ENCODE results near the gene GFRA1. TPM values are rescaled to one million over a fixed set of nuclear protein-coding genes. Genes with fewer than 3 reads are reported as not detected.

The GFRA1 gene
- total RNA-seq, 1 experiment from 2014 or later, result 10.5 TPM

DNA sequence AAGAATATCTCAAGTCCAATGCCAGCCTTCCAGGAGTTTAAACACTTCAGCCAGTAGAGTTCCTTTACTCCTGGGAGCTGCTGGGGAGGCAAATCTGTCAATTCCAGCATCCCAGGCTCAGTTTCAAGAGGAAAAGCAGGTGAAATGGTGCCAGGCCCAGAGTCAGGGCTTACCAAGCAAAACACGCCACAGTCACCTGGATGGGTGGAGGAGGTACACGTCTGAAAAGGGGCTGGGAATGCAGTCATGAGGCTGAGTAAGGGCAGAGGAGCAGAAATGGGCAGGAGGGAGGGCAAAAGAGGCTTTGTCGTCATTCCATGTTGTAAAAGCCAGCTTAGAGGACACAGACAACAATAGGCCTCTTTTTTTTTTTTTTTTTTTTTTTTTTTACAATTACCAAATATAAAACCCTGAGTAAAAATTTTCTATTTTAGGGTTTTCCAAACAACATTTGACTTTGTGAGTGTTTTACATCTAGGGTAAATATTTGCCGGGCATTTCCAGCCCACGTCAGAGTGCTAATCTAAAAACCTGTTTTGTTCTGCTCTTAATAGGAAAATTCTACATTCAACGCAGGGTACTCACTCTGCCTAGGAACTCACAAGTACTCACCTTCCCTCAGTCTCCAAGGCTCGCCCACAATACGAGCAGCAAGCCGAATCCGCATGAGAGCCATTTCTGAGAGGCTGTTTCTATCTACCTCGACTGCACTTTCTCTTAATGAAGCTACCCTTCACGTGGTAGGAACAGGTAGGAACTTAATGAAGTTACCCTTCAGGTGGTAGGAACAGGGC is 21.2 kb downstream of the GFRA1 start:
- DNase-seq (ENCODE audit: low read depth), result no peak
- in situ Hi-C loops (cut with HindIII; ENCODE audit: low pct_unique_long_range_greater_than_20kb, low sequenced_read_pairs), result no loop called here

DNA sequence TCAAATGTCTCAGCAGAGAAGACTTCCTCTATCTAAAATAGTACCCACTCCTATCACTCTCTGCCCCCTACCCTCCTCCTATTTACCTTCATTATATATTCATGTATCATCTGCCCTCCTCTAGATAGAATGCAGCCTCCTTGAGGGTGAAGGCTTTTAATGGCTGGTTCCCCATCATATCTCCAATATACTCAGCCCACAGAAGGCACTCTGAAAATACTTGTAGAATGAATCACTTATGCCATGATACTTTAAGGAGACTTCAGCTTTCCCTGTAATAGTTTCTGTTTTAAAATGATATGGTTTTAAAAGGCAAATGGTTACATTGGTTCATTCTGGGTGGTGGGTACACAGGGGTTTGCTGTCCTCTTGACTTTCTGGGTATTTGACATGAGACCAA is 25.3 kb downstream of the GFRA1 start:
- in situ Hi-C loops (cut with HindIII; ENCODE audit: low pct_unique_long_range_greater_than_20kb, low sequenced_read_pairs), result no loop called here
- no peak for DNase-seq (ENCODE audit: low read depth)

DNA sequence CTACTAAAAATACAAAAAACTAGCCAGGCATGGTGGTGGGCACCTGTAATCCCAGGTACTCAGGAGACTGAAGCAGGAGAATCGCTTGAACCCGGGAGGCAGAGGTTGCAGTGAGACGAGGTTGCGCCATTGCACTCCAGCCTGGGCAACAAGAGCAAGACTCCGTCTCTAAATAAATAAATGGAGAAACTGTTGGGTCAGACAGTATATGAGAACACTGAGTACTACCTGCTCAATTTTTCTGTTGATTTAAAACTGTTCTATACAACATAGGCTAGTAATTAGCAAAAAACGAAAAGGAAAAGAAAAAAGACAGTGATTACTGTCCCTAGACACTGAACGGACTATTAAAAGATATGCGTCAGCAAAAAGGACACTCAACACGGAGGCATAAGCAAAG is 26.7 kb downstream of the GFRA1 start:
- DNase-seq (ENCODE audit: low read depth), result no peak
- in situ Hi-C loops (cut with HindIII; ENCODE audit: low pct_unique_long_range_greater_than_20kb, low sequenced_read_pairs), result no loop called here

DNA sequence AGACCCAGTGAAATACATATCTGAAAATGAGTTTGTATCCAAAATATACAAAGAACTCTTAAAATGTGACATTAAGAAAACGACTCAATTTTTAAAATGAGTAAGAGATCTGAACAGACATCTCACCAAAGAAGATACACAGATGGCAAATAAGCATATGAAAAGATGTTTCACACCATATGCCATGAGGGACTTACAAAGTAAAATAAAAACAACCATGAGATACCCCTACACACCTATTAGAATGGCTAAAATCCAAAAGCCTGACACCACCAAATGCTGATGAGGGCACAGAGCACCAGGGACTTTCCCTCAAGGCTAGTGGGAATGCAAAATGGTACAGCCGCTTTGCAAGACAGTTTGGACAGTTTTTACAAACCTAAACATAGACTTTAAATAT is 27.9 kb downstream of the GFRA1 start:
- DNase-seq (ENCODE audit: low read depth), result no peak
- in situ Hi-C loops (cut with HindIII; ENCODE audit: low pct_unique_long_range_greater_than_20kb, low sequenced_read_pairs), result no loop called here

- in situ Hi-C loops (cut with HindIII; ENCODE audit: low pct_unique_long_range_greater_than_20kb, low sequenced_read_pairs), result no loop called here
- no peak for DNase-seq (ENCODE audit: low read depth)
These were observed 31.2 kb downstream of the GFRA1 start for GRCh38 chr10:116241642-116242410.

DNA sequence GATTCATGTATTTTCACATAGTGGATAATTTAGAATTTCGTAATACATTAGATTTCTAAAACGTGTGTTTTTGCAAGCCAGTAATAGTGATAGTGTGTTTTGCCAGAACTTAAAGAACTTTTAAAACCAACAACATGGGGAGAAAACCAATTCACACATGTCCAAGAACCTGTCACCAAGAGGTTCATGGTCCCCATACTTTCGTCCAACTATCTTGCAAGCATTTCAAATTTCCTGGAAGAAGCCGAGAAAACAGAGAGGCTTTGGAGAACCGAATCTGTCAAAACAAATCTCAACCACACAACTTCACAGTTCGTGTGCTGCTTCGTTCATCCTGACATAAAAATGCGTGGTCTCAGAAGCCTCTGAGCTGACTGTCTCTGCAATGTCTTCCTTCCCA is 31.9 kb downstream of the GFRA1 start:
- no peak for DNase-seq (ENCODE audit: low read depth)
- in situ Hi-C loops (cut with HindIII; ENCODE audit: low pct_unique_long_range_greater_than_20kb, low sequenced_read_pairs), result no loop called here

GRCh38 chr10:116240157-116240950 is 32.7 kb downstream of the GFRA1 start:
- in situ Hi-C loops (cut with HindIII; ENCODE audit: low pct_unique_long_range_greater_than_20kb, low sequenced_read_pairs), result no loop called here
- no peak for DNase-seq (ENCODE audit: low read depth)

DNA sequence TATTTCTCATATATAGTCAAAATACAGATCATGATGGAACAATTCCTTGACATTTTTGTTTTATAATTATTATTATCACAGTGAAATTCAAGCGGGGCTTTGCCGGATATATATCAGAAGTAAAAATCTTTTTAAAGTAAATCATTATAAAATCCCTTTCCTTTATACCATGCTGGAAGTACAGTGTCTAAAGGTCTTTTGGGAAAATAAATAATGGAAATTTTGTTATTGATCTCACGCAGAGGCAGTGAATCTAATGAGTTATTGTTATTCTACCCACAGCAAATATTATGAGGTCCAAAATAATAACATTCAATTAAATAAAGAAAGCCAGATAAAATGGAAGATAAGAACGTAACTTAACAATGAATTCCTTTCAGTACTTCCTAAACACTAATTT is 33.8 kb downstream of the GFRA1 start:
- in situ Hi-C loops (cut with HindIII; ENCODE audit: low pct_unique_long_range_greater_than_20kb, low sequenced_read_pairs), result no loop called here
- no peak for DNase-seq (ENCODE audit: low read depth)

- in situ Hi-C loops (cut with HindIII; ENCODE audit: low pct_unique_long_range_greater_than_20kb, low sequenced_read_pairs), result no loop called here
- no peak for DNase-seq (ENCODE audit: low read depth)
These were observed 35.0 kb downstream of the GFRA1 start for GRCh38 chr10:116237970-116238369.

GRCh38 chr10:116237260-116237659 is 35.7 kb downstream of the GFRA1 start:
- in situ Hi-C loops (cut with HindIII; ENCODE audit: low pct_unique_long_range_greater_than_20kb, low sequenced_read_pairs), result no loop called here
- DNase-seq (ENCODE audit: low read depth), result no peak

GRCh38 chr10:116233230-116233629 is 39.8 kb downstream of the GFRA1 start:
- in situ Hi-C loops (cut with HindIII; ENCODE audit: low pct_unique_long_range_greater_than_20kb, low sequenced_read_pairs), result no loop called here

GRCh38 chr10:116232613-116233012 is 40.4 kb downstream of the GFRA1 start:
- in situ Hi-C loops (cut with HindIII; ENCODE audit: low pct_unique_long_range_greater_than_20kb, low sequenced_read_pairs), result no loop called here
- DNase-seq (ENCODE audit: low read depth), result no peak

More at GRCh38 chr10:116233230-116233629, 39.8 kb downstream of the GFRA1 start:
- no peak for DNase-seq (ENCODE audit: low read depth)

- in situ Hi-C loops (cut with HindIII; ENCODE audit: low pct_unique_long_range_greater_than_20kb, low sequenced_read_pairs), result no loop called here
- no peak for DNase-seq (ENCODE audit: low read depth)
These were observed 46.2 kb downstream of the GFRA1 start for GRCh38 chr10:116226766-116227165.

DNA sequence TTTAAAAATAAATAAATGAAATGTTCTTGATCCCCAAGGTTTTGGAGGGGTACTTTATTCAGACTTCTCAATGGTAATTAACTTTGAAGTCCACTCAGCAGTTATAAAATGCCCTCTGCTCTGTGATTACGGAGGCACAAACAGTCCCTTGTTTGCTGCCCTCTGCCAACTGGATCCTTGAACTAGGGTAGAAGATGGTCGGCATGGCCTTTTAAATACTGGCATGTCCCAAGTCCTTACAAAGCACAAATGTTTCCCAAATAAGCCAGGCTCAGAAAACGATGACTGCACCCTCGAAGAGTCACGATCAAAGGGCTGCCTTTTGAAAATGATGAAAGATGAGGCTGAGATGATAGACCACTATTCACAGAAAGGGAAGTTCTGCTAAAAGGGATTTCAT is 47.0 kb downstream of the GFRA1 start:
- no peak for DNase-seq (ENCODE audit: low read depth)
- in situ Hi-C loops (cut with HindIII; ENCODE audit: low pct_unique_long_range_greater_than_20kb, low sequenced_read_pairs), result no loop called here

GRCh38 chr10:116223289-116223688 is 49.7 kb downstream of the GFRA1 start:
- in situ Hi-C loops (cut with HindIII; ENCODE audit: low pct_unique_long_range_greater_than_20kb, low sequenced_read_pairs), result no loop called here
- no peak for DNase-seq (ENCODE audit: low read depth)

DNA sequence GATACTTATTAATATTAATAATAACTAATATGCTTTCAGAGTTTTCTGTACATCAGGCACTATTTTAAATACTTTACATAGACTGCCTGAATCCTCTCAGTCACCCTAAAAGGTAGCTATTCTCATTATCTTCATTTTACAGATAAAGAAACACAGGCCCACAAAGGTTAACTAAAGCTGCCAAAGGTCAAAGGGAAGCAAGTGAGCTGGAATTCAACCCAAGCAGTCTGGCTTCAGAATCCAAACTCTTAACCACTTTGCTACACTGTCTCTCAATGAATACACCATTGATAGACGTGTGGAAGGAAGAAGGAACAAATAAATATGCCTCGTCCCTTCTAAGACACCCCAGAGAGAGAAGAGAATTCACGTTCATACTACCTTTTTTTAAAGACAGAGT is 52.0 kb downstream of the GFRA1 start:
- in situ Hi-C loops (cut with HindIII; ENCODE audit: low pct_unique_long_range_greater_than_20kb, low sequenced_read_pairs), result no loop called here
- DNase-seq (ENCODE audit: low read depth), result no peak

DNA sequence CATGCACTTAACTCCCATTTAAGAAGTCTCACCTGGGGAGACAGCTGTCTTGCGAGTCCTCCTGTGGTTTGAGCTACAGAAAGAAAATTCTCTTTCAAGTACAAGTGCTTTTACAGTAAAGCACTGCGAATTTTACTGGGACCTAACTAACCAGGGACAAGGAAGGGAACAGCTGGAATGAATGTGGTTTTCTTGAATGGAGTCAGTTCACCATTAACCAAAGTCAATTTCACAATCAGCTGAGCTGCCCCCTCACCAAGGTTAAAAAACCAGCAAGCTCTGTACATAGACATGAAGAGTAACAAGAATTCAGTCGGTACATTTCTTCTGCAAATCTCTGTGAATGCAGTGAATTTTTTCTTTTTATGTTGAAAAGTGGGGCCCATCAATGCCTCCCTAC is 56.3 kb downstream of the GFRA1 start:
- DNase-seq (ENCODE audit: low read depth), result no peak
- in situ Hi-C loops (cut with HindIII; ENCODE audit: low pct_unique_long_range_greater_than_20kb, low sequenced_read_pairs), result no loop called here

GRCh38 chr10:116215651-116216050 is 57.4 kb downstream of the GFRA1 start:
- DNase-seq (ENCODE audit: low read depth), result no peak
- in situ Hi-C loops (cut with HindIII; ENCODE audit: low pct_unique_long_range_greater_than_20kb, low sequenced_read_pairs), result no loop called here

- no peak for DNase-seq (ENCODE audit: low read depth)
- in situ Hi-C loops (cut with HindIII; ENCODE audit: low pct_unique_long_range_greater_than_20kb, low sequenced_read_pairs), result no loop called here
These were observed 61.3 kb downstream of the GFRA1 start for GRCh38 chr10:116211682-116212081.

Measured in Caki2 (cell line).